Tibial artery (tissue), 4 donors: Measurements from ENCODE around the gene TEDC2.

Experiments
- DNase-seq, 2 donors: peaks; one replicate each; pipeline ENCODE4 v3.0.0-alpha.2; 2019
- H3K27ac ChIP-seq, 2 donors: fragments of 200-600 bp; sonication (generic) in 1 of 2; 1 replicate in 1 of 2; 2 replicates in 1 of 2; pipeline ENCODE4 v1.5.1; 2018 to 2019; ENCODE audit warnings: mild to moderate bottlenecking in 1 of 2
- H3K27me3 ChIP-seq, 2 donors: fragments of 200-600 bp; sonication (generic) in 1 of 2; one replicate each; pipeline versions ENCODE4 v1.5.1 to v1.6.0; 2016 to 2019
- H3K36me3 ChIP-seq, 3 donors: fragments of 200-600 bp; sonication (generic) in 2 of 3; one replicate each; pipeline ENCODE4 v1.5.1; 2016 to 2019; ENCODE audit warnings: mild to moderate bottlenecking in 2 of 3
- H3K4me1 ChIP-seq, 4 donors: fragments of 200-600 bp; sonication (generic) in 2 of 4; 1 replicate in 3 of 4; 2 replicates in 1 of 4; pipeline ENCODE4 v1.5.1; 2016 to 2019
- H3K4me3 ChIP-seq, 2 donors: fragments of 200-600 bp; sonication (generic) in 1 of 2; 1 replicate in 1 of 2; 2 replicates in 1 of 2; pipeline ENCODE4 v1.5.1; 2018 to 2019; ENCODE audit warnings: mild to moderate bottlenecking in 2 of 2
- H3K9me3 ChIP-seq, 3 donors: fragments of 200-600 bp; sonication (generic) in 1 of 3; one replicate each; pipeline ENCODE4 v1.5.1; 2016 to 2019
- intact Hi-C: fragments of 100-400 bp; cut with DNase I; formaldehyde crosslinking; loops from one replicate; pipeline ENCODE4 v1.15.0; 2023; ENCODE audit warnings: low total_unique reads
- TF ChIP-seq, protein P1 (sequence below), 2 experiments: fragments of 200-600 bp in 1 of 2; fragments of 450-650 bp in 1 of 2; IDR thresholded peaks; one replicate each; pipeline ENCODE4 v1.5.1; 2017 to 2019; ENCODE audit warnings: antibody characterized with exemption in 2 of 2, mild to moderate bottlenecking in 1 of 2, moderate library complexity in 1 of 2

TEDC2 gene

DNA sequence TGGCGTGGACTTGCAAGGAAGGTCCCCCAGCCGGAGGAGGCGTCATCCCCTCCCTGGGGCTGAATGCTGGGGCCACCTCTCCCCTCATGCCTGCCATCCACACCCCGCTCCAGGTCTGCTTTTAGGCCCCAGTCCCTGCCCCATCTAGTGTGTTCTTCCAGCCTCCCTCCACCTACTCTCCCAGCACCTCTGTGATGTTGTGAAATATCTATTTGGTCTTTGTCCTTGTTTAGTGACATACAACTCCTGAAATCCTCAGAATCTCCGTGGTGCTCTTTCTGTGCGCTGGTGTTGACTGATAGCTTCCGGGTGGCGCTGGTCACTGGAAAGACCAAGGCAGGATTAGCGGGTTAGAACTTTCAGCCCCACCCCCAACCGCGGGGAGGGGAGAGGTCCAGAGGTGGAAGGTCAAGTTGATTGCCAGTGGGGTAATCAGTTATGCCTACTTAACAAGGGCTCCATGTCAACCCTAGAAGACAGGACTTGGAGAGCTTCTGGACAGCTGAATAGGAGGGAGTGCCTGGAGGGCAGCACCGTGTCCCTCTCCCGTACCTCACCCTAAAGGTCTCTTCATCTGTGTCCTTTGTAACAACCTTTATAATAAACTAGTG is 25.1 kb downstream of the TEDC2 start:
- Histone ChIP-seq H3K27me3 (no peaks in the 10 kb centered on the region), H3K4me1 (peaks cover 0 to 52% (median 6%) of the 10 kb centered on the region in 4 donors), H3K4me3 (no peak overlapping the region), H3K36me3 (no peaks in the 10 kb centered on the region), H3K27ac (no peak overlapping the region), H3K9me3 (no peaks in the 10 kb centered on the region)
- no peak for DNase-seq
- intact Hi-C loops, result no loop called here
- TF ChIP-seq, protein P1, sequence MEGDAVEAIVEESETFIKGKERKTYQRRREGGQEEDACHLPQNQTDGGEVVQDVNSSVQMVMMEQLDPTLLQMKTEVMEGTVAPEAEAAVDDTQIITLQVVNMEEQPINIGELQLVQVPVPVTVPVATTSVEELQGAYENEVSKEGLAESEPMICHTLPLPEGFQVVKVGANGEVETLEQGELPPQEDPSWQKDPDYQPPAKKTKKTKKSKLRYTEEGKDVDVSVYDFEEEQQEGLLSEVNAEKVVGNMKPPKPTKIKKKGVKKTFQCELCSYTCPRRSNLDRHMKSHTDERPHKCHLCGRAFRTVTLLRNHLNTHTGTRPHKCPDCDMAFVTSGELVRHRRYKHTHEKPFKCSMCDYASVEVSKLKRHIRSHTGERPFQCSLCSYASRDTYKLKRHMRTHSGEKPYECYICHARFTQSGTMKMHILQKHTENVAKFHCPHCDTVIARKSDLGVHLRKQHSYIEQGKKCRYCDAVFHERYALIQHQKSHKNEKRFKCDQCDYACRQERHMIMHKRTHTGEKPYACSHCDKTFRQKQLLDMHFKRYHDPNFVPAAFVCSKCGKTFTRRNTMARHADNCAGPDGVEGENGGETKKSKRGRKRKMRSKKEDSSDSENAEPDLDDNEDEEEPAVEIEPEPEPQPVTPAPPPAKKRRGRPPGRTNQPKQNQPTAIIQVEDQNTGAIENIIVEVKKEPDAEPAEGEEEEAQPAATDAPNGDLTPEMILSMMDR (IDR thresholded peaks at IDR 0.05), result no peak

DNA sequence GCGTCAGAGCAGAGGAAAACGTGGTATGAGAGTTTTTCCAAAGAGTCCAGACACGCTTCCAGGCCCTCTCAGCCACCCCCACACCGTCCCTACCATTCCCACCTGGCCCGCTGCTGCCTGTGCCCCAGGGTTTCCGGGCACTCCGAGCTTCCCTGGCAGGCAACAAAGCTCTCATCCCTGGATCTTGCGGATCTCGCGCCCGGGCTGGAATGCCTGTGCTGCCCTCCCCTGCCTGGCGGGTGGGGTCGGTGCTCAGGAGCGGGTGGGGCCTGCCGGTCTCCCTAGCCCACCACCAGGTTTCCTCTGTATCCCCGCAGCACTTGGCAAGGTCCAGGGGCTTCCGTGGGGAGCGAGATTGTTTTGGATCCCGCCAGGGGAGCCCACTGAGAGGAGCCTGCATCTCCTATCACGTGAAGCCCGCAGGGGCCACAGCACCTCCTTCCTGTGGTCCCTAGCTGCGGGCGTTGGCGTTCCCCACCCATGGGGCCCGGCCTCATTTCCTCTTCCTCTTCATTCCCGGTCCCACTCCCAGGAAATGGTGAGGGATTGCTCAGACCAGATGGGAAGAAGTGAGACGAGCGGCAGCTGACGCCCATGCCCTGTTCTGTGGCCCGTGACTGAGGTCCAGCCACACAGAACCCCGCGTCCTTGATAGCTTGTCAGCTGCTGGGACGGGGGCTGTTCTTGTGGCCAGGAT is 26.1 kb downstream of the TEDC2 start:
- TF ChIP-seq, protein P1 (IDR thresholded peaks at IDR 0.05), result no peak

DNA sequence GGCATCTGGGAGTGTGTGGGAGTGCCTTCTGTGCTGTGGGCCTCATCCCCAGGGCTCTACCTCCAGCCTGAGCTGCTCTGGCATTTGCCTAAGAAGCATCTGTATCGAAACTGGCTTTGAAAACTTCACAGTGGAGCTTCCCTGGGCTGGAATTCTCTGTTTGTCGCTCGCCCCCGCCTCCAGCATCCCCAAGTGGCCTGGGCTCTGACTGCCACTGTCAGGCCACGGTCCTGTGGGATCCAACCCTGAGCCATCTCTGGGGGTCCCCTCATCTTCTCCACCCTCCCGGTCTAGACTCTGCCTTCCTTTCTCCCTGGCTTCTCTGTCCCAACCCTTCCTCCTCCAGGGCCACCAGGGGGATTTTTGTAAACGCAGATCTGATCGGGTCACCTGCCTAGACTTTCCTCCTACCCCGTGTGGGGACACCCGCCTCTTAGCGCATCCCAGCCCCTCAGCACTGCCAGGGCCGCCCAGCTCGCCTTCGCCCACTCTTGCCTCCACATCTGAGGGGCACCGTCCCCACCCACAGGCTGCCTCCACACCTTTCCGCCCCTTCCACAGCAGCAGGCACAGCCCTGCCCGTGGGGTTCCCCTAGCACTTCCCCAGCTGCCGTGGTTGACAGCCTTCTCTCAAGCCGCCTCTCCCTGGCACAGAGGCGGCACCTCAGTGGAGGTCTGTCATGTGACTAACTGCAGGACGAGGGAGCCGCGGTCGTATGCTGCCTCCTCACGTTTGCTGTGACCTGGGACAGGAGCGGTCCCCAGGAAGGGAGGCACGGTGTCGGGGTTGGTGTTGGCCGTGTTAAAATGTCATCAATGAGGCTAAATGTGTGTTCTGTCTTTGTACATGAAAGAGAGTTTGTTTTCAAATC is 27.0 kb downstream of the TEDC2 start:
- peaks cover 0 to 51% (median 6%) of the 10 kb centered on the region in 4 donors for H3K4me1 ChIP-seq
- no peak overlapping the region for H3K27ac ChIP-seq
- no peaks in the 10 kb centered on the region for H3K27me3 ChIP-seq
- peak in 1 of 2 donors; percentile 54 for DNase-seq
- H3K36me3 ChIP-seq, result no peaks in the 10 kb centered on the region
- TF ChIP-seq, protein P1 (IDR thresholded peaks at IDR 0.05), result no peak
- H3K4me3 ChIP-seq, result no peak overlapping the region
- intact Hi-C loops, result no loop called here
- H3K9me3 ChIP-seq, result no peaks in the 10 kb centered on the region

More for the DNA sequence above, 26.1 kb downstream of the TEDC2 start:
- H3K4me3 ChIP-seq, result no peak overlapping the region
- peaks cover 0 to 52% (median 6%) of the 10 kb centered on the region in 4 donors for H3K4me1 ChIP-seq
- H3K27ac ChIP-seq, result no peak overlapping the region
- no peaks in the 10 kb centered on the region for H3K27me3 ChIP-seq
- intact Hi-C loops, result no loop called here
- no peaks in the 10 kb centered on the region for H3K36me3 ChIP-seq
- no peak for DNase-seq
- no peaks in the 10 kb centered on the region for H3K9me3 ChIP-seq

DNA sequence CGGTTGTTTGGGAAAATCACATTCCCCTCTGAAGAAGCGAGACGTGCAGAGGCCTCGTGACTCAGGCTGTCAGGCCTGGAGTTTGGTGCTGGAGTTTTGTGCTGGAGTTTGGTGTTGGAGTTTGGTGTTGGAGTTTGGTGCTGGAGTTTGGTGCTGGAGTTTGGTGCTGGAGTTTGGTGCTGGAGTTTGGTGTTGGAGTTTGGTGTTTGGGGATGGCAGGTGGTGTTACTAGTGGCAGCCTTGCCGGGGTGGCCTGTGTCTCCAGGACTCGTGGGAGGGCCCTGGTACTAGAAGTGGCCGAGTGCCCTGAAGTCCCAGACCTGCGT is 27.6 kb downstream of the TEDC2 start:
- H3K27me3 ChIP-seq, result no peaks in the 10 kb centered on the region
- no peak overlapping the region for H3K4me3 ChIP-seq
- no peak overlapping the region for H3K27ac ChIP-seq
- H3K4me1 ChIP-seq, result peaks cover 0 to 45% (median 5%) of the 10 kb centered on the region in 4 donors
- intact Hi-C loops, result no loop called here
- no peaks in the 10 kb centered on the region for H3K36me3 ChIP-seq
- TF ChIP-seq, protein P1 (IDR thresholded peaks at IDR 0.05), result no peak
- no peak for DNase-seq
- no peaks in the 10 kb centered on the region for H3K9me3 ChIP-seq

DNA sequence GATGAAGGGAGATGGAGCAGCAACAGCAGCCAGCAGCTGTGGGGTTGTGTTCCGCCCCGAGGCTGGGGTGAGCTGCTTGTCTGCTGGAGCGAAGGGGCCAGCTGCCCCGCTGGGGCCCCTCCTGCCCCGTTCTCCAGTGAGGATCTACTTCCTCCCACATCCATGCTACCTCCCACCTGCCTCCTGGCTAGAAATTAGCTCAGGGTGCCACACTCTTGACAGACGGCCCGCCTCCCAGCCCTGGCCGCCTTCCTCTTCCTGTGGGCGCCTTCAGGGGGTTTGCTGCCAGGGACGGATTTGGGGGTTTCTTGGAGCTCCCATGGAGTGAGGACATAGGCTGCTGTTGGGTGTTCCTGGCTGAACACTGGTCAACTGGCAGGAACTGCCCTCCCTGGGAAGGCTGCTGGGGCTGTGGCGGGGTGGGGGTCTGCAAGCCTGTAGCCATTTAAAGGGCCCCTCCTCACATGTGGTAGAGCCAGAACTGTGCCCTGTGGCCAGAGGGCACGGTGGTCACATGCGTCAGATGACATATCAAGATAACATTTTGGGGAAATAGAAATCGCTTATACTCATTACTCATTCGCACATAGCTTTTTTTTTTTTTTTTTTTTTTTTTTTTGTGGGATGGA is 28.1 kb downstream of the TEDC2 start:
- peaks cover 0 to 41% (median 3%) of the 10 kb centered on the region in 4 donors for H3K4me1 ChIP-seq
- no peaks in the 10 kb centered on the region for H3K9me3 ChIP-seq
- TF ChIP-seq, protein P1 (IDR thresholded peaks at IDR 0.05), result no peak
- H3K27me3 ChIP-seq, result no peaks in the 10 kb centered on the region
- no peaks in the 10 kb centered on the region for H3K36me3 ChIP-seq
- no peak overlapping the region for H3K27ac ChIP-seq
- no peak for DNase-seq
- intact Hi-C loops, result no loop called here
- no peak overlapping the region for H3K4me3 ChIP-seq
